GM12864 (cell line): Measurements from ENCODE around the gene BAG5.

Experiments
- DNase-seq: peaks from one replicate; pipeline ENCODE4 v3.0.0-alpha.2; 2011; ENCODE audit warnings: low read depth
- H3K4me3 ChIP-seq: 2 replicates; pipeline ENCODE4 v1.5.1; 2011; ENCODE audit warnings: mild to moderate bottlenecking, low read depth, low read length, control low read depth
- TF ChIP-seq, protein P1 (sequence below): IDR thresholded peaks from 2 replicates; pipeline ENCODE4 v1.5.1; 2011; ENCODE audit warnings: low read depth, mild to moderate bottlenecking, moderate library complexity, low read length, control low read depth, inconsistent platforms; ENCODE audit errors: missing control alignments

BAG5 gene

DNA sequence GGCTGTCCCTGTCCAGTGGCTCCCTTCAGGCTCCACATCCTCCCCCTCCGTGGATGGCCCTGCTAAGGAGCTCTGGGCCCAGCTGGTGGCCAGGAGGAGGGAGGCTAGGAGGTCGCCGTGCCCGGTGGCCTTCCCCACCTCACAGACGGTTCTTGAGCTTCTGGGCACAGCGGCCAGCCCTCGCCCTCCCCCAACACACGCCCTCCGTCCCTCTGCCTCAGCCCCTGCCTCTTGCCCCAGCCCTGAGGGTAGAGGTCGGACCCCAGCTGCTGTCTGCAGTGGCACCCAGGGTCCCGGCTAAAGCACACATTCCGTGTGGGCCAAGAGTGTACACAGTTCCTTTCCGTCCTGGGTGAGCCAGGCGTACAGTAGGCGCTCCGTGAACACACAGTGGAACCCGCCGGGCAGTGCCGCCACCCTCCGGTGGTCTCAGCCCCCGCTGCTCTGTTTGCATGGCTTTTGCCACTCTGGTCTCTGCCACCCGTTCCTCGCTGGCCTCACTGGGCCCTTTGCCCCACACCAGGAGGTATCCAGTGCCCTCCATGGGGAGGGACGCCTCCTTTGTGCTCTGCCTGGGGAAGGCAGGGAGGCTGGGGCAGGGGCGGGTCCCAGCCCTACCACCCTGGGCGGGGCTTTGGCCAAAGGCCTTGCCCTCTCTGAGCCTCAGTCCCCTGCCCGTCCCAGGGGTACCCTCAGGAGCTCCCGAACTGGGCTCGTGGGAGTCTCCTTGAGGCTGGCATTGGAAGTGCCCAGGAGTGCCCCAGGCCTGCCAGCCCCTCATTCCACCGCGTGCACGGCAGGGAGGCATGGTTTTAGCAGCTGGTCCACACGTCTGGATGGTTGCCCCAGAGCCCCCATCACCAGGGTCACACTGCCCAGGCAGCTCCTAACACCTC lies 20.5 kb downstream of the BAG5 start:
- TF ChIP-seq, protein P1, sequence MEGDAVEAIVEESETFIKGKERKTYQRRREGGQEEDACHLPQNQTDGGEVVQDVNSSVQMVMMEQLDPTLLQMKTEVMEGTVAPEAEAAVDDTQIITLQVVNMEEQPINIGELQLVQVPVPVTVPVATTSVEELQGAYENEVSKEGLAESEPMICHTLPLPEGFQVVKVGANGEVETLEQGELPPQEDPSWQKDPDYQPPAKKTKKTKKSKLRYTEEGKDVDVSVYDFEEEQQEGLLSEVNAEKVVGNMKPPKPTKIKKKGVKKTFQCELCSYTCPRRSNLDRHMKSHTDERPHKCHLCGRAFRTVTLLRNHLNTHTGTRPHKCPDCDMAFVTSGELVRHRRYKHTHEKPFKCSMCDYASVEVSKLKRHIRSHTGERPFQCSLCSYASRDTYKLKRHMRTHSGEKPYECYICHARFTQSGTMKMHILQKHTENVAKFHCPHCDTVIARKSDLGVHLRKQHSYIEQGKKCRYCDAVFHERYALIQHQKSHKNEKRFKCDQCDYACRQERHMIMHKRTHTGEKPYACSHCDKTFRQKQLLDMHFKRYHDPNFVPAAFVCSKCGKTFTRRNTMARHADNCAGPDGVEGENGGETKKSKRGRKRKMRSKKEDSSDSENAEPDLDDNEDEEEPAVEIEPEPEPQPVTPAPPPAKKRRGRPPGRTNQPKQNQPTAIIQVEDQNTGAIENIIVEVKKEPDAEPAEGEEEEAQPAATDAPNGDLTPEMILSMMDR, result no peak

DNA sequence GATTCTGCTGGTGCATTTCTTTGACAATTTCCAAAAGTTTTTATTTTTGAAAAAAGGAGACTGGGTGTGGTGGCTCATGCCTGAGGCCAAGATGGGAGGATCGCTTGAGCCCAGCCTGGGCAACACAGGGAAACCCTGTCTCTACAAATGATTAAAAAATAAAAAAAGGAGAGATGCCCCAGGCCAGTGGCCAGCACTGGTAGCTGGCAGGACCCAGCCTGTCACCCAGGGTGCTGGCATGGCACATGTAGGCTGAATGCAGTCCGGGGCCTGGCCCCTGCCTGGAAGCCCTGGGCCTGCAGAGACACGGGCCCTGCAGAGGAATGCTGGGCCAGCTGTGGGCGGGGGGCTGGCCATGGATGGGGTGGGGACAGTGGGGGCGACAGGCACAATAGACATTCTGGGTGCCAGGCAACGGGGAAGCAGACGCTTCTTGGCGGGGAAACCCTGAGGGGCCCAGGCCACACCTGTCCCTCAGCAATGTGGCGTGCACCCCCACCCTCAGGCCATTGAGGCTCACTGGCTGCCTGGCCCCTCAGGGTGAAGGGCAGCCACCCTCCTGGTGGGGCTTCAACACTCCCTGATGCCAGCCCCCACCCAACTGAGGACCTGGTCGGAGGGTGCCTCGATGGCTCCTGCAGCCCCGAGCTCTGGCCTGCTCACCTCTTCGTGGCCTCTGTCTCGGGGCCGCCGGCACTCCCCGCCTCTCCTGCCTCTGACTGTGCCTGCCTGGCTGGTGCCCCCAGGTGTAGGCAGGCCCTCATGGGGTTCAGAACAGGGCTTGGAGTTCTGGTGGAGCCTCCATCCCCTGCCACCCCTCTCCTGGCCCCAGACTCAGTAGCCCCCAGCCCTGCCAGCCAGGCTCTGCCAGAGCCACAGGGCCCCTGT lies 21.4 kb downstream of the BAG5 start:
- H3K4me3 ChIP-seq, result no peak overlapping the region
- DNase-seq, result no peak
- TF ChIP-seq, protein P1, result no peak

More for the DNA sequence above, 20.5 kb downstream of the BAG5 start:
- no peak for DNase-seq
- H3K4me3 ChIP-seq, result no peak overlapping the region

GRCh38 chr14:103539056-103539825 lies 23.2 kb downstream of the BAG5 start:
- TF ChIP-seq, protein P1, result no peak
- H3K4me3 ChIP-seq, result no peak overlapping the region
- DNase-seq, result no peak

- H3K4me3 ChIP-seq, result no peak overlapping the region
- DNase-seq, result no peak
- TF ChIP-seq, protein P1, result no peak
These were observed 24.0 kb downstream of the BAG5 start for GRCh38 chr14:103538291-103539055.

- no peak overlapping the region for H3K4me3 ChIP-seq
- DNase-seq, result no peak
- TF ChIP-seq, protein P1, result no peak
These were observed 25.1 kb downstream of the BAG5 start for GRCh38 chr14:103537175-103537990.

DNA sequence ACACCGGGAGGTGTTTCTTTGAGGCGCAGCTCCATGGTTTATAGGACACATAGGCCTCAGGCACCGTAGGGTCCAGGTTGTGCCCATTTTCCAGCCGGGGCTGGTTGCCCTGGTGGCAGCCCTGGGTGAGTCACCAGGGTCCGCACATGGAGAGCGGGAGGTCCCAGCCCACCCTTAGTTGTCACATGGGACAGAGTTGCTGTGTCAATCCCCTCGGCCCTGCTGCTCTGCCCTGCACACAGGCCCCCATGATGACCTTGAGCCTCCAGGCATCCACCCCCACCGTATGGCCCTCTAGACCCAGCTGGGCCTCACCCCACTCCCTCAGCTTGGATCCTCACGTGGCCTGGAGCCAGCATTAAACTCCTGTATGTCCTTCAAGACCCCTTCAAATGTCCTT lies 25.8 kb downstream of the BAG5 start:
- no peak overlapping the region for H3K4me3 ChIP-seq
- DNase-seq, result no peak
- TF ChIP-seq, protein P1, result no peak
